H9 (cell line): ENCODE results near the gene DSCAM. TPM values are rescaled to one million over a fixed set of nuclear protein-coding genes. Genes with fewer than 3 reads are reported as not detected.

ENCODE experiments used
- DNase-seq: peaks from one replicate; pipeline ENCODE4 v3.0.0-alpha.2; 2017
- H2AFZ ChIP-seq: one replicate; pipeline ENCODE4 v1.6.1; 2013; ENCODE audit warnings: mild to moderate bottlenecking, low read length, control low read depth, moderate library complexity
- H2AK5ac ChIP-seq: 2 replicates; pipeline ENCODE4 v1.6.1; 2013; ENCODE audit warnings: low read length, control low read depth, mixed read lengths; ENCODE audit not compliant: insufficient read length
- H2BK120ac ChIP-seq: one replicate; pipeline ENCODE4 v1.6.1; 2013; ENCODE audit warnings: low read depth, mild to moderate bottlenecking, low read length, control low read depth, inconsistent platforms; ENCODE audit not compliant: poor library complexity, severe bottlenecking
- H2BK12ac ChIP-seq: 2 replicates; pipeline ENCODE4 v1.6.1; 2013; ENCODE audit warnings: low read length, control low read depth, mixed read lengths, low read depth; ENCODE audit not compliant: insufficient read length
- H2BK15ac ChIP-seq: 2 replicates; pipeline ENCODE4 v1.6.1; 2013; ENCODE audit warnings: low read depth, low read length, control low read depth
- H2BK20ac ChIP-seq: one replicate; pipeline ENCODE4 v1.6.1; 2013; ENCODE audit warnings: low read depth, mild to moderate bottlenecking, low read length, control low read depth, inconsistent platforms; ENCODE audit not compliant: poor library complexity, severe bottlenecking
- H2BK5ac ChIP-seq: 2 replicates; pipeline ENCODE4 v1.6.1; 2013; ENCODE audit warnings: low read length, control low read depth, mixed read lengths; ENCODE audit not compliant: insufficient read length
- H3K14ac ChIP-seq: 2 replicates; pipeline ENCODE4 v1.6.1; 2013; ENCODE audit warnings: low read length, control low read depth; ENCODE audit not compliant: insufficient read depth
- H3K18ac ChIP-seq: 2 replicates; pipeline ENCODE4 v1.6.1; 2013; ENCODE audit warnings: low read depth, mild to moderate bottlenecking, mixed read lengths, low read length, control low read depth; ENCODE audit not compliant: insufficient read length
- H3K23ac ChIP-seq: 2 replicates; pipeline ENCODE4 v1.6.1; 2013; ENCODE audit warnings: low read length, control low read depth, mixed read lengths, low read depth; ENCODE audit not compliant: insufficient read length
- H3K23me2 ChIP-seq: 2 replicates; pipeline ENCODE4 v1.6.1; 2013; ENCODE audit warnings: low read depth, mild to moderate bottlenecking, mixed read lengths, low read length, control low read depth; ENCODE audit not compliant: insufficient read length, poor library complexity, severe bottlenecking
- H3K27ac ChIP-seq: 2 replicates; pipeline ENCODE4 v1.5.1; 2013; ENCODE audit warnings: low read length, control low read depth, mixed read lengths, low read depth; ENCODE audit not compliant: insufficient read length
- H3K27me3 ChIP-seq: 2 replicates; pipeline ENCODE4 v1.6.1; 2013; ENCODE audit warnings: low read length, control low read depth, inconsistent platforms; ENCODE audit not compliant: insufficient read depth
- H3K4ac ChIP-seq: 2 replicates; pipeline ENCODE4 v1.6.1; 2013; ENCODE audit warnings: low read depth, mild to moderate bottlenecking, control low read depth, inconsistent platforms, low read length, moderate library complexity
- H3K4me1 ChIP-seq: 2 replicates; pipeline ENCODE4 v1.6.1; 2013; ENCODE audit warnings: low read length, control low read depth, inconsistent platforms; ENCODE audit not compliant: insufficient read depth
- H3K4me2 ChIP-seq: 2 replicates; pipeline ENCODE4 v1.6.1; 2013; ENCODE audit warnings: low read length, control low read depth, mixed read lengths; ENCODE audit not compliant: insufficient read length, insufficient read depth
- H3K56ac ChIP-seq: 2 replicates; pipeline ENCODE4 v1.6.1; 2013; ENCODE audit warnings: low read depth, mild to moderate bottlenecking, mixed read lengths, low read length, control low read depth; ENCODE audit not compliant: insufficient read length
- H3K79me1 ChIP-seq: 2 replicates; pipeline ENCODE4 v1.6.1; 2013; ENCODE audit warnings: low read depth, mild to moderate bottlenecking, moderate library complexity, low read length, control low read depth, inconsistent platforms; ENCODE audit not compliant: insufficient read depth, poor library complexity, severe bottlenecking
- H3K79me2 ChIP-seq: 2 replicates; pipeline ENCODE4 v1.6.1; 2013; ENCODE audit warnings: low read length, control low read depth, inconsistent platforms; ENCODE audit not compliant: insufficient read depth
- H3K9ac ChIP-seq: 2 replicates; pipeline ENCODE4 v1.6.1; 2013; ENCODE audit warnings: low read length, control low read depth, mixed read lengths; ENCODE audit not compliant: insufficient read length; ENCODE audit errors: extremely low read depth
- H3K9me3 ChIP-seq: one replicate; pipeline ENCODE4 v1.6.1; 2013; ENCODE audit warnings: low read depth, low read length, inconsistent platforms; ENCODE audit not compliant: control insufficient read depth
- H3T11ph ChIP-seq: one replicate; pipeline ENCODE4 v1.6.1; 2013; ENCODE audit warnings: mild to moderate bottlenecking, low read length, control low read depth, inconsistent platforms
- H4K20me1 ChIP-seq: one replicate; pipeline ENCODE4 v1.6.1; 2013; ENCODE audit not compliant: control insufficient read depth, insufficient read length, insufficient read depth
- H4K5ac ChIP-seq: 2 replicates; pipeline ENCODE4 v1.6.1; 2013; ENCODE audit warnings: low read depth, mild to moderate bottlenecking, mixed read lengths, low read length, control low read depth; ENCODE audit not compliant: insufficient read length
- H4K8ac ChIP-seq: replicated peaks from 2 replicates; pipeline ENCODE4 v1.6.1; 2013; ENCODE audit warnings: low read length, control low read depth, mixed read lengths, low read depth; ENCODE audit not compliant: insufficient read length
- H4K91ac ChIP-seq: 2 replicates; pipeline ENCODE4 v1.6.1; 2013; ENCODE audit warnings: low read depth, mild to moderate bottlenecking, moderate library complexity, mixed read lengths, low read length, control low read depth; ENCODE audit not compliant: insufficient read length
- H3K27ac Mint-ChIP-seq, 3 experiments: 2 replicates in 2 of 3; 3 replicates in 1 of 3; pipeline ENCODE4 v1.8.0; 2020 to 2021; ENCODE audit warnings: mixed read lengths in 3 of 3, mild to moderate bottlenecking in 1 of 3, moderate library complexity in 1 of 3
- H3K27me3 Mint-ChIP-seq: 2 replicates; pipeline ENCODE4 v1.8.0; 2021; ENCODE audit warnings: low read depth, mild to moderate bottlenecking, moderate library complexity, mixed read lengths
- H3K36me3 Mint-ChIP-seq, 3 experiments: 2 replicates in 2 of 3; 3 replicates in 1 of 3; pipeline ENCODE4 v1.8.0; 2020 to 2021; ENCODE audit warnings: low read depth in 3 of 3, mixed read lengths in 3 of 3; ENCODE audit not compliant: insufficient read depth in 1 of 3
- H3K4me1 Mint-ChIP-seq, 2 experiments: 2 replicates each; pipeline ENCODE4 v1.8.0; 2020; ENCODE audit warnings: mixed read lengths in 2 of 2
- H3K4me3 Mint-ChIP-seq, 2 experiments: 2 replicates in 1 of 2; 3 replicates in 1 of 2; pipeline ENCODE4 v1.8.0; 2020 to 2021; ENCODE audit warnings: mild to moderate bottlenecking in 2 of 2, mixed read lengths in 2 of 2, moderate library complexity in 1 of 2
- H3K9me3 Mint-ChIP-seq, 2 experiments: 2 replicates in 1 of 2; 3 replicates in 1 of 2; pipeline ENCODE4 v1.8.0; 2020; ENCODE audit warnings: mild to moderate bottlenecking in 2 of 2, mixed read lengths in 2 of 2, moderate library complexity in 1 of 2
- CTCF ChIP-seq: fragments of 200-600 bp; sonication (generic); conservative IDR thresholded peaks from 3 replicates; pipeline ENCODE4 v1.8.0; 2021; ENCODE audit warnings: antibody characterized with exemption, mild to moderate bottlenecking
- WGBS: extraction: QIAGEN DNeasy Blood & Tissue Kit; methylation state at CpG from one replicate; pipeline ENCODE4 v1.1.7; 2013; ENCODE audit warnings: missing lambda C conversion rate, low lambda C conversion rate, mixed read lengths; ENCODE audit not compliant: insufficient read length; ENCODE audit errors: extremely low coverage; 5-methylcytosine and 5-hydroxymethylcytosine counted together
- total RNA-seq: library from RNA; stranded (reverse); gene quantifications from 2 replicates; pipeline ENCODE4 v1.2.1, GENCODE V29; 2021

The DSCAM gene
- total RNA-seq, 1 experiment from 2014 or later = 0.17 TPM

GRCh38 chr21:40099809-40100208 is 747.1 kb downstream of the DSCAM start:
- H3K27ac ChIP-seq = no peak overlapping the region
- H2AFZ ChIP-seq = no peak overlapping the region
- no peaks in the 10 kb centered on the region for H3K27me3 ChIP-seq
- H3K23ac ChIP-seq = no peak overlapping the region
- Mint-ChIP-seq H3K27ac (no peak overlapping the region), H3K4me3 (no peak overlapping the region), H3K36me3 (peaks cover 0 to 6% (median 4%) of the 10 kb centered on the region in 3 experiments; a peak in 3 of 7 replicates), H3K9me3 (peaks cover 14 to 17% of the 10 kb centered on the region in 2 experiments), H3K27me3 (peaks cover 1% of the 10 kb centered on the region; the same call in 1 of the 2 replicates), H3K4me1 (peaks cover 7 to 8% of the 10 kb centered on the region in 2 experiments)
- no peaks in the 10 kb centered on the region for H3K79me1 ChIP-seq
- no peak overlapping the region for H3K56ac ChIP-seq
- H3K4me1 ChIP-seq = 0 out of 2 replicates have a peak, but pooled peaks cover 3% of the 10 kb centered on the region
- H3K9ac ChIP-seq = no peak overlapping the region
- H3K14ac ChIP-seq = no peak overlapping the region
- no peak overlapping the region for H2BK20ac ChIP-seq
- no peaks in the 10 kb centered on the region for H3K79me2 ChIP-seq
- H3K4ac ChIP-seq = no peak overlapping the region
- H3K4me2 ChIP-seq = no peak overlapping the region
- no peak overlapping the region for H2BK12ac ChIP-seq
- no peak overlapping the region for H4K91ac ChIP-seq
- no CpG with 5 or more reads among the region's 3 CpGs for WGBS
- no peak overlapping the region for H2BK120ac ChIP-seq
- H2BK5ac ChIP-seq = no peak overlapping the region
- no peak overlapping the region for H2AK5ac ChIP-seq
- H2BK15ac ChIP-seq = no peak overlapping the region
- no peaks in the 10 kb centered on the region for H3K23me2 ChIP-seq
- no peak overlapping the region for H3T11ph ChIP-seq
- no peak overlapping the region for H4K8ac ChIP-seq
- H4K5ac ChIP-seq = no peak overlapping the region
- no peak overlapping the region for H3K18ac ChIP-seq
- TF ChIP-seq CTCF = no peak
- no peak for DNase-seq
- H4K20me1 ChIP-seq = no peaks in the 10 kb centered on the region
- H3K9me3 ChIP-seq = no peaks in the 10 kb centered on the region
